GM13976 (cell line): Measurements from ENCODE around the gene COL26A1.

Experiments
- DNase-seq: peaks from one replicate; pipeline ENCODE4 v3.0.0; 2012; ENCODE audit warnings: low spot score
- CTCF ChIP-seq: IDR thresholded peaks from 2 replicates; pipeline ENCODE4 v1.5.1; 2012; ENCODE audit warnings: borderline replicate concordance, mild to moderate bottlenecking; ENCODE audit not compliant: insufficient read depth; ENCODE audit errors: extremely low read depth, missing control alignments, control extremely low read depth
- in situ Hi-C: fragments of 300-500 bp; cut with MboI; formaldehyde crosslinking; loops from one replicate; pipeline ENCODE4 v1.12.0; 2022; ENCODE audit warnings: low sequenced_read_pairs, mixed read lengths, inconsistent platforms; ENCODE audit not compliant: unreplicated experiment

Gene COL26A1

GRCh38 chr7:101441890-101442289 lies 79.2 kb downstream of the COL26A1 start:
- in situ Hi-C loops: no loop called here
- DNase-seq: no peak
- TF ChIP-seq CTCF: no peak

GRCh38 chr7:101442426-101443070 lies 79.9 kb downstream of the COL26A1 start:
- TF ChIP-seq CTCF: no peak
- DNase-seq: no peak
- in situ Hi-C loops: no loop called here

GRCh38 chr7:101450064-101450463 lies 87.4 kb downstream of the COL26A1 start:
- TF ChIP-seq CTCF: no peak
- in situ Hi-C loops: no loop called here
- DNase-seq: no peak

- TF ChIP-seq CTCF: no peak
- no peak for DNase-seq
- in situ Hi-C loops: no loop called here
Observed at GRCh38 chr7:101453617-101454016, 90.9 kb downstream of the COL26A1 start.

- in situ Hi-C loops: no loop called here
- no peak for TF ChIP-seq CTCF
- DNase-seq: no peak
Observed at GRCh38 chr7:101457001-101457750, 94.5 kb downstream of the COL26A1 start.

GRCh38 chr7:101465131-101465530 lies 102.5 kb downstream of the COL26A1 start:
- in situ Hi-C loops: no loop called here
- no peak for DNase-seq
- no peak for TF ChIP-seq CTCF
